HG03196 (cell line): ENCODE results near the gene SPTLC1.
"Not testable (repeated sequence)": the region's sequence is repeated elsewhere in the genome, so short reads cannot be mapped to it uniquely, and the experiment has no call there.

Source experiments
- ATAC-seq: cut with Tn5 transposase; IDR thresholded peaks from one replicate; pipeline ENCODE4 v1.9.1; 2021; ENCODE audit not compliant: unreplicated experiment

The SPTLC1 gene, protein sequence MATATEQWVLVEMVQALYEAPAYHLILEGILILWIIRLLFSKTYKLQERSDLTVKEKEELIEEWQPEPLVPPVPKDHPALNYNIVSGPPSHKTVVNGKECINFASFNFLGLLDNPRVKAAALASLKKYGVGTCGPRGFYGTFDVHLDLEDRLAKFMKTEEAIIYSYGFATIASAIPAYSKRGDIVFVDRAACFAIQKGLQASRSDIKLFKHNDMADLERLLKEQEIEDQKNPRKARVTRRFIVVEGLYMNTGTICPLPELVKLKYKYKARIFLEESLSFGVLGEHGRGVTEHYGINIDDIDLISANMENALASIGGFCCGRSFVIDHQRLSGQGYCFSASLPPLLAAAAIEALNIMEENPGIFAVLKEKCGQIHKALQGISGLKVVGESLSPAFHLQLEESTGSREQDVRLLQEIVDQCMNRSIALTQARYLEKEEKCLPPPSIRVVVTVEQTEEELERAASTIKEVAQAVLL

GRCh38 chr9:92115071-92115858, at the start of gene SPTLC1:
TSS of gene SPTLC1 (minus strand) at chr9:92115413. CDS start at chr9:92115370, 43 bp downstream.
- ATAC-seq: peak; percentile 91

DNA sequence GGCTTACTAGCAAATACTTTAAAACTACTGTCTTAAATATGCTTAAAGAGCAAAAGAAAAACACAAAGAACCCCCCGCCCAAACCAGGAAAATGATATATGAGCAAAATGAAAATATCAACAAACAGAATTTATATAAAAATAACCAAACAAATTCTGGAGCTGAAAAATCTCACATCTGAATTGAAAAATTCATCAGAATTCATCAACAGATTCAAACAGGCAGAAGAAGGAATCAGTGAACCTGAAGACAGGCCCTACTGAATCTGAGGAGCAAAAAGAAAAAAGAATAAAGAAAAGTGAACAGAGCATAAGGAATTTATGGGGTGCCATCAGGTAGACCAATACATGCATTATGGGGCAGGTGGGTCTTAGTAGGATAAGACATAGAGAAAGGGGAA, 49.8 kb upstream of the SPTLC1 start:
- no peak for ATAC-seq

DNA sequence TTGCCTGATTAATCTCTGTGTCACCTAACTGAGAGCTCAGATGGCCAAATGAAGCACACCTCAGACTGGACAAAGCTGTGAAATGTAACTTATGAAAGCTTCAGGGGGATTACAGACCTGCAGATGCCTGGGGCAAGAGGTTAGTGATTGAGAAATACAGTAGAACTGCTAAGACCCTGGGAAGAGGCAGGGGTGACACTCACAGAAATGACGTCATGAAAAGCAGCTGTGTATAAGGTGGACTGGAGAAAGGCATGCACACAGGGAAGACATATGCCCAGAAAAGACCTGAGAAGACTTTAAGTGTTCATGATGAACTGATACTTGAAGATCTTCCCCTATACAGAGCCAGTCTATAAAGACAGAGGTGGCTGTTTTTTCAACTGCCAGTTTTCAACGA, 49.3 kb upstream of the SPTLC1 start:
- no peak for ATAC-seq

DNA sequence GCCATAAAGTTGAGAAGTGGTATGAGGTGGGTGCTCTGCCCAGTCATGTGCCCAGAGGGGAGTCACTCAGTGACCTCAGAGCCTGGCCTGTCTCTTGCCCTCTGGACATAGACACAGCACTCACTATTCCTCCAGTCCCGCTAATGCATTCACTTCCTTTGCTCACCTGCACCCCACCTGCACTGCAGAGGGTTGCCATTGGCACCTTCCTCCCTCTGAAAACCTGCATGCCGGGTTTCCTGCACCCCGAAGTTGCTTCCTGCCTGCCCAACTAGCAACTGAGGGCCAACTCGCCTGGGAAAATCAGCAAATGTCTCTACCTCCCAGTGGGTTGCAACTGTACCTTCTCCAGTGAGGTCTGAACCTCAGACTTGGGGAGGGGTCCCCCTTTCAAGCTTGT, 48.1 kb upstream of the SPTLC1 start:
- ATAC-seq: no peak

GRCh38 chr9:92160786-92161185, 45.6 kb upstream of the SPTLC1 start:
- ATAC-seq: no peak

- no peak for ATAC-seq
These were observed 43.8 kb upstream of the SPTLC1 start for GRCh38 chr9:92159058-92159457.

DNA sequence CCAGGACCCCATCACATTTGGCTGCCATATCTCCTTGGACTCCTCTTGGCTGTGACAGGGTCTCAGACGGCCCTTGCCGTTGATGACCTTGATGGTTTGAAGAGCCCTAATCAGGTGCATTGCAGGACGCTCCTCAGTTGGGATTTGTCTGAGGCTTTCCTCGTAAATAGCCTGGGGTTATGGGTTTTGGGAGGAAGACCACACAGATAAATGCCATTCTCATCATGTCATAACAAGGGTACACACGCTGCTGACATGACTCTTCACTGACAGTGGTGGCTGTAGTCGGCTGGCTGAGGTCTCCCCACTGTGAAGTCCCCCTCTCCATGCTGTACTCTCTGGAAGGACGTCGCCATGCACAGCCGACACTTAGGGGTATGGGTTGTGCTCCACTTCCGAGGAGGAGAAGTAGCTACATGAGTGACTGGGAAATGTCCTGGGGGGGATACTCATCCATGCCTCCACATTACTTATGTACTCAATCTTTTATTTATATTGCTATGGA, 42.9 kb upstream of the SPTLC1 start:
- ATAC-seq: no peak

DNA sequence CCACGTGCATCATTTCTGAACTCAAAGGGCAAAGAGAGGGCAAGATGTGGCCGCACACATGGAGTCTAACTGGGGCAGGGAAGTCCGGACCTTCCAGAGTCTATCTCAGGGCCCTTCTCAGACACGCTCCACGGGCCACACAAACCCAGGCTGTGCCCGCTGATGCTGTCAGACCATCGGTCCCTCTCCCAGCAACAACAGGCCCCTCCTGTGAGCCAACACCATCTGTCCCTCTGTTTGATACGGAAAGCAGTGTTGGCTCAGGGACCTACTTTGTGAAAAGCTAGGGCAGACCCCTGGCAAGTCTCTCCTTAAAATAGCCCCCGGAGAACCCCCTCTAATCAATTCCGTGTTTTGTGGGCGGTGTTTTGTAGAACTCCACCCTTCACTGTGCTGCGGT, 40.5 kb upstream of the SPTLC1 start:
- ATAC-seq: not testable (repeated sequence)

DNA sequence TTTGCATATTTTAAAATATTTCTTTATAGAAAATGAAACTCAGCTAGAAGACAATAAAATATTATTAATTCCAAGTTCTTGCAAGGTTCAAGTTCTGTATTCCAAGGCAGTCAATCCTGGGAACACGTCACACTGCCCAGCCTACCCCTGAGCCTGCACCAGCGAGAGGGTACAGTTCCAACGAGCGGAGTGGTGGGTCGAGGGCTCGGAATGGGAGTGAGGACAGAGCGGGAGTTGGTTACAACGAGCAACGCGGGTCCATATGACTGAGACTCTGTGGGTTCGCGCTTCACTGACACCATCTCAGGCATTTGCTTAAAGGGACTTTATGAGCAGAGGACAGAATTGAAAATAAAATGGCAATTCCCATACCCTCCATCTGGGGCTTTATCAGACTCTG, 40.0 kb upstream of the SPTLC1 start:
- no peak for ATAC-seq

DNA sequence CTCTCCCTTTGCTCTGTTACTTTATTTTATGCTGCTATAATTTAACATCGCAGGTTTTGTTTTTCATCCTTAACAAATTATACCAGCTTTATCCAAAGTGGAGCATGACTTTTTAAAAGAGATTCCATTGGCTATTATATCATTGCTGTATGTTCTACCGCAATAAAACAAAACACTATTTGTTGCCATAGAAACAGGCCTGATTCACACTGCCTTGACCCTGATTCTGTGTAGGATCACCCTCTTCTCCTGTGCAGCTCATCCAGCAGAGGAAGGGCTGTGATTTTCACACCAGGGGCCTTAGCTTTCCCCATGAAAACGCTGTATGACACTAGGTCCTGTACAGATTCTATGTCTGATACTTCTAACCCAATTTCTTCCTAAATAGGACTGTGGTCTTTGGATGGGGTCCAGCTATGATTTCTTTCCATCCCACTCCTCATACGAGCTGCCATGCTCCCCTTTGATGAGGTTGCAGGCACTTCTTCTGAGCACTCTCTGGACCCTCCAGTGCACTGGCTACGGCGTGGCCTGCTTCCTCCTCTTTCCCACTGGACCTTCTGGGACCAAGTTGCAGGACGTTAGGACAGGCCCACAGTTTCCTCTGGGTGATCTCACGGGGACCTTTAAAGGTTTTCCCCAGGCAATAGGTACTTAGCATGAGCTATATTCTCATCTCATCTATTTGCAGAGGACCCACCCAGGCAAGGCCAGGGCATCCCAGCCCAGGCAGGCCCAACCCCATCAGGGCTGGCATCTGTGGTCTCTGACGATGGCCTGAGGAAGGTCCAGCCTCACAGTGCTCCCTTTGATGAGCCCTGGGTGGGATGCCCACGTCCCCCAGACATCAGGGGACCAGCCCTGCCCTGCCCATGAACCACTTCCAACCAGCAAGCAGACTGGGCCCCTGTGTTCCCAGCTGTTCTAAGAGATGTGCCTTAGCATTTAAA, 38.5 kb upstream of the SPTLC1 start:
- not testable (repeated sequence) for ATAC-seq

GRCh38 chr9:92151691-92152393, 36.6 kb upstream of the SPTLC1 start:
- no peak for ATAC-seq

DNA sequence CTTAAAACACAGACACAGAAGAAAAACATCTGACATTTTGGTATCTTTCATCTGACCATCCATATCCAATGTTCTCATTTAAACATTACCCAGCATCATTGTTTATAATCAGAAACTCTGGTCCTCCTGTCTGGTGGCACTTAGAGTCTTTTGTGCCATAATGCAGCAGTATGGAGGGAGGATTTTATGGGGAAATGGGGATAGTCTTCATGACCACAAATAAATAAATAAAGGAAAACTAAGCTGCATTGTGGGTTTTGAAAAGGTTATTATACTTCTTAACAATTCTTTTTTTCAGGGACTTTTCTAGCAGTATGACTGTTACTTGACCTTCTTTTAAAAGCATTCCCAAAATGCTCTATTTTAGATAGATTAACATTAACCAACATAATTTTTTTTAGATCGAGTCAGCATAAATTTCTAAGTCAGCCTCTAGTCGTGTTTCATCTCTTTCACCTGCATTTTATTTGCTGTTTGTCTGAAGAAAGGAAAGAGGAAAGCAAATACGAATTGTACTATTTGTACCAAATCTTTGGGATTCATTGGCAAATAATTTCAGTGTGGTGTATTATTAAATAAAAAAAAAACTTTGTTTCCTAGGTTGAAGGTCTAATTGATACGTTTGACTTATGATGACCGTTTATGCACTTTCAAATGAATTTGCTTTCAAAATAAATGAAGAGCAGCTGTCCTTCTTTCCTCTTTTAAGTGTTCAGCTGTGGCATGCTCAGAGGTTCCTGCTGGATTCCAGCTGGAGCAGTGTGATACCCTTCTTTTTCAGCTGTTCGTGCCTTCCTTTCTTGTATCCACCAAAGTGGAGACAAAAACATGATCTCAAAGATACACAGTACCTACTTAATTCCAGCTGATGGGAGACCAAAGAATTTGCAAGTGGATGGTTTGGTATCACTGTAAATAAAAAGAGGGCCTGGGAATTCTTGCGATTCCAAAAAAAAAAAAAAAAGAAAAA, 35.6 kb upstream of the SPTLC1 start:
- ATAC-seq: not testable (repeated sequence)

DNA sequence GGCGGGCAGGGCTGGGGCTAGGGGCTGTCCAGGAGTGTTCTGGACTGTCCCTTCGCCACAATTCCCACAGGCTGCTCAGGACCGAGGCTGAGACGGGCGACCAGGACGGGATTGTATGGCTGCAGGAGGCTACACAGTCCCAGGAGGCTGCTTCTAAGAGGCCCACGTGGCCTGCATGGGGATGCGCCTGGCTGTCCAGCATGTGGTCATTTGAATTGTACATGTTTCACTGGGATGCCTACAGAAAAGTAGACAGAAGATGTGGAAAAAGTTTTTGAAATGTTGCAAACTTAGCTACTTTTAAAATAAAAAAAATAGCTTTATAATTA, 32.6 kb upstream of the SPTLC1 start:
- ATAC-seq: no peak

- ATAC-seq: peak; percentile 82
These were observed 32.0 kb upstream of the SPTLC1 start for GRCh38 chr9:92147030-92147851.

GRCh38 chr9:92146610-92147009, 31.4 kb upstream of the SPTLC1 start:
- ATAC-seq: no peak

DNA sequence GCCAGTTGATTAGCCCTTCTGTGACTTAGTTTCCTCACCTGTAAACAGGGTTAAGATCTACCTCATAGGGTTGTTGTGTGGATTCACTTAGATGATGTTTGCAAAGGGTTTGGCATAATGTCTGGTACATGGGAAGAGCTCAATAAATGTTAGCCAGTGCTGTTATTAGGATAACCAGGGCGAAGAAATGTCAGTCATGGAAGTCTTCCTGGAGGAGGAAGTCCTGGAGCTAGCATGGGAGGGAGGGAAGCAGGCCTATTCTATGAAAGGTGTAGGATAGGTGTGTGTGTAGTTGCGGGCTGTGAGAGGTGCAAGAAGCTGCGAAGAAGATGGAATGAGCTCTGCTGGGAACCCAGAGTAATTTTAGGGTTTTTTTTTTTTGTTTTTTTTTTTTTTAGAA, 30.6 kb upstream of the SPTLC1 start:
- ATAC-seq: not testable (repeated sequence)

- no peak for ATAC-seq
These were observed 27.1 kb upstream of the SPTLC1 start for GRCh38 chr9:92142329-92142728.
